ENCODE measurements around the gene CRB3.
"Not testable (repeated sequence)": the region's sequence is repeated elsewhere in the genome, so short reads cannot be mapped to it uniquely, and the experiment has no call there.

The CRB3 gene

GRCh38 chr19:6490134-6490533, 26.1 kb downstream of the CRB3 start:
- DNase-seq (ENCODE audit: low read depth in 2 of 3, low spot score in 1 of 3), result no peak

DNA sequence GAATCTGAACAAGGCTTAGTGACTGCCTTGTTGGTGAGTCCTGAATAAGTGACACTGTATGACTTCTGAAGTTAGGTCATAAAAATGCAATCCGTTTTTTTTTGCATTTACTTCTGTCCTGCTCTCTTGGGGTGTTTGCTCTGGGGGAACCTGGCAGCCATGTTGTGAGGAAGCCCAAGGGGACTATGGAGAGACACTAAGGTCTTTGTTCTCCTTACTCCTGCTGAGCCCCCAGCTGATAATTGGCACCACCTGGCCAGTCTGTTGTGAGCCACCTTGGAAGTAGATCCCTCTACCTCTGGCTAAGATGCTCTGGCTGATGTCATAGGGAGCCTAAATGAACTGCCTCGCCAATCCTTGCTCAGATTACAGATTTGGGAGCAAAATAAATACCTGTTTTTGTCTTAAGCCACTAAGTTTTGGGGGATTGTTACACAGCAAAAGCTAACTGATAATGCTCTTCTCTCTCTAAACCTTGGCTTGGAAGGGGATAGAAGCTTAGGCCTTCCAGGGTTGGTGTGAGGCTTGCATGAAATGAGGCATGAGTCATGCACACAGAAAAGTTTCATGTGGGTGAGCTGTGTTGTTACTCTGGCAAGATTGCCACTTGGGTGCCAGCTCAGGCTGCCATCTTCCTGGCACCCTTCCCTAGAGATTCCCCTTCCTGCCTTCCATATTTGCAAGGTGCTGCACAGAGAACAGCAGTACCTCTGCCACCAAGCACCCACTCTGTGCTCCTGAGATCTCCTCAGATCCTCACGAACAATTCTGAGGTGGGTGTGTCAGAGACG, 27.9 kb downstream of the CRB3 start:
- no peak for DNase-seq (ENCODE audit: low read depth in 2 of 3, low spot score in 1 of 3)

DNA sequence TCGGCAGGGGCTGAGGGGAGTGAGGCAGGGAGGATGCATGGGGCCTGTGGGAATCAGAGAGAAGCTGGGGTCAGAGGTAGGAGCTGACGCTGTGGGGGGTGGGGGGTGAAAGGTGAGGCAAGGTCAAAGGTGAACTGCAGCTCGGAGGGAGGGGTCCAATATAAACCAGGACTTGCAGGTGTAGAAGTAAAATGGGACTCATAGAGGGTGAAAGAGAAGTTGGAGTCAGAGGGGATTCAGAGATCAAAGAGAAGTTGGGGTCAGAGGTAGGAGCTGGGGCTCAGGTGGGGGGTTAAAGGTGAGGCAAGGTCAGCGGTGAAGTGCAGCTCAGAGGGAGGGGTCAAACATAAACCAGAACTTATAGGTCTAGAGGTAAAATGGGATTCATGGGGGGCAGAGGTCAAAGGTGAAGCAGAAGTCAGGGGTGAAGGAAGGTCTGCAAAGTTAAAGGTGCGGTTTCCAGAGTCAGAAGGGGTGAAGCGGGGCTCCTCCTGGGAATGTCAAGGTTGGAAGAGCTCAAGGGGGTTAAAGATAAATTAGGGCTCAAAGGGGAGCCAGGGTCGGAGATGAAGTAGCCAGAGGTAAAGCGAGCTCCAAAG, 30.5 kb downstream of the CRB3 start:
- no peak for DNase-seq (ENCODE audit: low read depth in 2 of 3, low spot score in 1 of 3)

GRCh38 chr19:6495947-6496346, 31.9 kb downstream of the CRB3 start:
- no peak for DNase-seq (ENCODE audit: low read depth in 2 of 3, low spot score in 1 of 3)

DNA sequence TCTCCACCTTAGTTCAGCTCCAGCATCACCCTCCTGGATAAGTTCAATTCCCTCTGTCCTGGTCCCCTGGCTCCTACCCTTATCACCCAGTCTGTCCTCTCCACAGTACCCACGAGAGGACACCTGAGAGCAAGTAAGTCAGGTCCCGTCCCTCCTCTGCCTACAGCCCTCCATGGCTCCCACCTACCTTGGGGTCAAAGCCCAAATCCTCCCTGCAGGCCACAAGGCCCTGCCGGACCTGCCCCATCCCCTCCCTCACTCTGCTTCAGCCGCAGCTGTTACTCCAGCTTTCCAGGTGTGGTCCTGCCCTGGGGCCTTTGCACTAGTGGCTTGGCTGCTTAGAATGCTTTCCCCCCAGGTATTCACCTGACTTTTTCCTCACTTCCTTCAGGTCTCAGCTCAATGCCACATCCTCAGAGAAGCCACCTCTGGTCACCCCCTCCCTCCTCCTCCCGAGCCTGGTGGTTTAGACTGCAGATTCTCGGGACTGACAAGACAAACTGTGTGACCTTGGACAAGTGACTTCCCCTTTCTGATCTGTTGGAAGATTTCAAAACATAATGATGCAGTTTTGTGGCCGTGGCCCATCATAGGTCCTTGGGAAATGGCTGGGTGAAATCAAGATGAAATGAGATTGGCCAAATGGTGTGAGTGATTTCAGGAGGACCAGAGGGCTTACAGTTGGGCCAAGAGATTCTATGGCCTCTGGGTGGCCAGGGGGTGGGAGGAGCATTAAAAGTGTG, 34.4 kb downstream of the CRB3 start:
- DNase-seq (ENCODE audit: low read depth in 2 of 3, low spot score in 1 of 3), result no peak

GRCh38 chr19:6499052-6499790, 35.1 kb downstream of the CRB3 start:
- DNase-seq (ENCODE audit: low read depth in 2 of 3, low spot score in 1 of 3), result no peak

DNA sequence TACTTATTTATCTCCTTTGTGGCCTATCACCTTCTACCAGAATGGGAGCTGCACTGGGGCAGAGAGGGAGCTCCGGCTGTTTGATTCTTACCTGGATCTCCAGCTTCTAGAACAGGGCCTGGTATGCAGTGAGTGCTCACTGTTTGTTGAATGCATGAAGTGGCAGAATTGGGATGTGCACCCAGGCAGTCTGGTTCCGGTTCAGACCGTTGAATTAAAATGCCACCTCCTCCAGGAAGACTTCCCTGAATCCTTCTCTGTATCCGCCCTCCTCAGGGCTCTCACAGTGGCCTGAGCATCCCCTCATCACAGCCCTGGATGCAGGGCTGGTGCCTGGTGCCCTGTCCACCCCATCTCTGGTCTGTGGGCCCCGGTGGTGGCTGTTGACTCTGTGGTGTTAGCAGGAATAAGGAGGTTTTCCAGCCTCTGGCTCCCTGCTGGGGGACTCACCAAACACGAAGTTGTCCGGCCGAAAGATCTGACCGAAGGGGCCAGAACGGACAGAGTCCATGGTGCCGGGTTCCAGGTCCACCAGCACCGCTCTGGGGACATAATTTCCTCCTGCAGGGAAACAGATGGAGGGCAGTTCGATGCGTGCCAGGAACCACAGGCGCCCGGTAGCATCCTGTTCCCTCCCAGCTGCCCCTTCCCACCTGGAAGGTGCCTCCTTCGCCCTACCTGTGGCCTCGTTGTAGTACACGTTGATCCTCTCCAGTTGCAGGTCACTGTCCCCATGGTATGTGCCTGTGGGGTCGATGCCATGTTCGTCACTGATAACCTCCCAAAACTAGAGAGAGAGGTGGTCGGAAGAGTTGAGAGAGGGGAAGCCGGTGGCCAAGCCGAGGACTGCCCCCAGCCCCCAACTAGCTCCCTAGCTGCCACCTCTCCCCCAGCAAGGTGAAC, 37.0 kb downstream of the CRB3 start:
- DNase-seq (ENCODE audit: low read depth in 2 of 3, low spot score in 1 of 3), result no peak

- DNase-seq (ENCODE audit: low read depth in 2 of 3, low spot score in 1 of 3), result no peak
Observed at GRCh38 chr19:6501740-6502648, 37.9 kb downstream of the CRB3 start, which contains the start of gene TUBB4A. Gene TUBB4A (minus strand): TSS chr19:6502309. CDS start chr19:6502212, 97 bp downstream.

DNA sequence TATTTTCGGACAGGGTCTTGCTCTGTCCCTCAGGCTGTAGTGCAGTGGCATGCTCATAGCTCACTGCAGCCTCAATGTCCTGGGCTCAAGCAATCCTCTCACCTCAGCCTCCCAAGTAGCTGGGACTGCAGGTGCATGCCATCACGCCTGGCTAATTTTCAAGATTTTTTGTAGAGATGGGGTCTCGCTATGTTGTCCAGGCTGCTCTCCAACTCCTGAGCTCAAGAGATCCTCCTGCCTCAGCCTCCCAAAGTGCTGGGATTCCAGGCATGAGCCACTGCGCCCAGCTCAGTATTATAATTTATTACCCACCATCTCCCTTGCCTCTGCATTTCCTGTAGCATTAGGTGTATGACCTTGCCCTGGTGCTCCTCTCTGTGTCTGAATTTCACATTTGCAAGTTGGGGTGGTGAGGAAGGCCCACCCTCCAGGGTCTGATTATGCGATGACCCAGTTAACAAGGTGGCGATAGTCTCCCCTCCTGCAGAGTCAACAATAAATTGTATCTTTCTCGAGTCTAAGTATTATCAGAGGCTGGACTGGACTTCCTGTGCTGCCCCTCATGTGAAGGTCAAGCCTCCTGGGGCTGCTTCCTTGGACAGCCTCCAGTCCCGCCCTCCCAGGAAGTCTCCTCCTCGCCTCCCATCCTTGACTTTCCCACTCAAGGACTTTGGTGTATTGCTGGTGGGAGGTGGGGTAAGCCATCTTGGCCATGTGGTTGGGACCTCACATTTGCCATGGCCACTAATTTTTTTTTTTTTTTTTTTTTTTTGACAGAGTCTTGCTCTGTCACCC, 39.5 kb downstream of the CRB3 start:
- DNase-seq (ENCODE audit: low read depth in 2 of 3, low spot score in 1 of 3), result no peak

- not testable (repeated sequence) for DNase-seq (ENCODE audit: low read depth in 2 of 3, low spot score in 1 of 3)
Observed at GRCh38 chr19:6508028-6508771, 44.1 kb downstream of the CRB3 start.

GRCh38 chr19:6509118-6509971, 45.3 kb downstream of the CRB3 start:
- DNase-seq (ENCODE audit: low read depth in 2 of 3, low spot score in 1 of 3), result no peak

GRCh38 chr19:6510618-6511017, 46.5 kb downstream of the CRB3 start:
- DNase-seq (ENCODE audit: low read depth in 2 of 3, low spot score in 1 of 3), result no peak

GRCh38 chr19:6514089-6514488, 50.0 kb downstream of the CRB3 start:
- DNase-seq (ENCODE audit: low read depth in 2 of 3, low spot score in 1 of 3), result no peak

GRCh38 chr19:6514926-6515544, 51.0 kb downstream of the CRB3 start:
- DNase-seq (ENCODE audit: low read depth in 2 of 3, low spot score in 1 of 3), result no peak

- DNase-seq (ENCODE audit: low read depth in 2 of 3, low spot score in 1 of 3), result peak; percentile 69 to 76 (median 74)
Observed at GRCh38 chr19:6516018-6516658, 52.1 kb downstream of the CRB3 start.

Data from stimulated activated CD4-positive, alpha-beta T cell treated with anti-CD3 and anti-CD28 coated beads, Interleukin-12 subunit alpha, Interleukin-12 subunit beta, amount 100 ng/mL, for 48 hours (primary cell).